ENCODE data around the gene SSH2.

DNA sequence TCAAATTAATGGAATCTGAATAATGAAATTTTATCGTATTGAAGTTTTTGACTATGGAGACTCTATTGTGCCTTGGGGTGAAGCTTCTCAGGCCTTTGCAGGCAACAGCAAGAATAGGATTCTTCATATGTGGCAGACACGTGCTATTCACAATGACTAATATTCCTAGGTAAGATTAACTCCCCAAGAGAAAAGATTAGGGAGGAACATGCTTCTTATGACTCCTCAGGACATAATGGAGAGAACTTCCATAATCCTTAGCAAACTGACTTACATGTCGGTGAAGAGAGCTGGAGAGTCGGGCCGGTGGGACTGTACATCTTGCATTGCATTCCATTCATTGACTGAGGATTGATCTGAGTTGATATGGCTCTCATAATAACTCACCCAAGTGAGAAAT lies 258.4 kb downstream of the SSH2 start:
- no peak for TF ChIP-seq EZH2 (IDR thresholded peaks at IDR 0.05; ENCODE audit: insufficient read depth, poor library complexity, severe bottlenecking)
- no peak for TF ChIP-seq EZH2phosphoT487 (IDR thresholded peaks at IDR 0.05; ENCODE audit: insufficient read depth, low read depth)

All from GM23248 (cell line).